ENCODE results near the gene FBH1.
"Not testable (repeated sequence)": the region's sequence is repeated elsewhere in the genome, so short reads cannot be mapped to it uniquely, and the experiment has no call there.

The FBH1 gene

GRCh38 chr10:5960070-5960972, 70.3 kb downstream of the FBH1 start:
- no peak for DNase-seq (ENCODE audit: low spot score)

GRCh38 chr10:5960973-5961275, 70.9 kb downstream of the FBH1 start:
- not testable (repeated sequence) for DNase-seq (ENCODE audit: low spot score)

GRCh38 chr10:5961405-5962100, 71.5 kb downstream of the FBH1 start:
- DNase-seq (ENCODE audit: low spot score) = peak; percentile 69

GRCh38 chr10:5962358-5962940, 72.4 kb downstream of the FBH1 start:
- DNase-seq (ENCODE audit: low spot score) = not testable (repeated sequence)

- no peak for DNase-seq (ENCODE audit: low spot score)
Observed at GRCh38 chr10:5963071-5963470, 73.0 kb downstream of the FBH1 start.

GRCh38 chr10:5963591-5963990, 73.5 kb downstream of the FBH1 start:
- DNase-seq (ENCODE audit: low spot score) = no peak

- no peak for DNase-seq (ENCODE audit: low spot score)
Observed at GRCh38 chr10:5964736-5965135, 74.7 kb downstream of the FBH1 start.

- DNase-seq (ENCODE audit: low spot score) = no peak
Observed at GRCh38 chr10:5965266-5965665, 75.2 kb downstream of the FBH1 start.

GRCh38 chr10:5968037-5968680, 78.1 kb downstream of the FBH1 start:
- no peak for DNase-seq (ENCODE audit: low spot score)

- no peak for DNase-seq (ENCODE audit: low spot score)
Observed at GRCh38 chr10:5968681-5969453, 78.8 kb downstream of the FBH1 start.

GRCh38 chr10:5970066-5970465, 80.0 kb downstream of the FBH1 start:
- no peak for DNase-seq (ENCODE audit: low spot score)

- DNase-seq (ENCODE audit: low spot score) = no peak
Observed at GRCh38 chr10:5970527-5970926, 80.5 kb downstream of the FBH1 start.

GRCh38 chr10:5971315-5971832, 81.3 kb downstream of the FBH1 start:
- DNase-seq (ENCODE audit: low spot score) = no peak

GRCh38 chr10:5971886-5972285, 81.8 kb downstream of the FBH1 start:
- DNase-seq (ENCODE audit: low spot score) = no peak

GRCh38 chr10:5973069-5973468, 83.0 kb downstream of the FBH1 start:
- no peak for DNase-seq (ENCODE audit: low spot score)

- no peak for DNase-seq (ENCODE audit: low spot score)
Observed at GRCh38 chr10:5975641-5976473, 85.8 kb downstream of the FBH1 start.

GRCh38 chr10:5976512-5977470, 86.7 kb downstream of the FBH1 start:
- DNase-seq (ENCODE audit: low spot score) = no peak

- no peak for DNase-seq (ENCODE audit: low spot score)
Observed at GRCh38 chr10:5977471-5978229, 87.6 kb downstream of the FBH1 start, which contains the start of gene IL15RA. Gene IL15RA, minus strand, starts transcription at chr10:5977543. Its CDS starts 51 bp downstream, at chr10:5977492.

GRCh38 chr10:5978230-5978489, 88.1 kb downstream of the FBH1 start:
- DNase-seq (ENCODE audit: low spot score) = no peak
